K562 (cell line): ENCODE measurements around the gene FAM174C. TPM values are rescaled to one million over a fixed set of nuclear protein-coding genes. Genes with fewer than 3 reads are reported as not detected.

Experiments
- ATAC-seq: fragments of 200-7000 bp; cut with Tn5 transposase; 3 replicates; pipeline ENCODE4 v1.9.1; 2020; ENCODE audit warnings: moderate library complexity
- BruUV-seq: library from RNA; stranded (reverse); fragments of 400-500 nt; replicated peaks from 2 replicates; lab custom pipeline; 2021; lab: Mats Ljungman, UMichigan
- CTCF ChIA-PET: fragments of 300-600 bp; formaldehyde crosslinking; extraction: SDS; loops from one replicate; lab custom pipeline; 2021; ENCODE audit warnings: low intra/inter-chr PET ratio; lab: Yijun Ruan, JAX
- POLR2A ChIA-PET: fragments of 300-600, 350-650 bp; sonication (Branson Sonifier 250); formaldehyde crosslinking; extraction: SDS; loops from one replicate; lab custom pipeline; 2021; ENCODE audit warnings: antibody characterized with exemption, inconsistent platforms; lab: Yijun Ruan, JAX
- DNase-seq, 4 experiments: peaks; one replicate each; pipeline versions ENCODE4 v3.0.0 to v3.0.0-alpha.2; 2011 to 2018; ENCODE audit warnings: low spot score in 3 of 4, mixed read lengths in 3 of 4; ENCODE audit errors: extremely low read depth in 1 of 4
- FAIRE-seq: peaks from 2 replicates; lab custom pipeline; 2011; peaks lifted over from hg19 to GRCh38; lab: Jason Lieb, UNC
- H2AFZ ChIP-seq: 2 replicates; pipeline ENCODE4 v1.6.0; 2011; ENCODE audit warnings: low read depth, low read length, control low read depth, inconsistent platforms
- H3K27ac ChIP-seq: fragments of 200-600 bp; 3 replicates; pipeline ENCODE4 v1.8.0; 2011; ENCODE audit warnings: low read depth, mild to moderate bottlenecking, control low read depth, inconsistent platforms, low read length, moderate library complexity, mixed read lengths; ENCODE audit errors: extremely low read depth
- H3K27me3 ChIP-seq, 2 experiments: fragments of 300-600 bp in 1 of 2; 2 replicates in 1 of 2; 3 replicates in 1 of 2; pipeline versions ENCODE4 v1.6.0 to v1.8.0; 2011; ENCODE audit warnings: inconsistent platforms in 2 of 2, low read length in 2 of 2, mild to moderate bottlenecking in 1 of 2, mixed read lengths in 1 of 2, moderate library complexity in 1 of 2; ENCODE audit not compliant: control insufficient read depth in 2 of 2, insufficient read depth in 2 of 2
- H3K36me3 ChIP-seq: fragments of 300-600 bp; 3 replicates; pipeline ENCODE4 v1.8.0; 2011; ENCODE audit warnings: mild to moderate bottlenecking, low read length, inconsistent platforms; ENCODE audit not compliant: control insufficient read depth, insufficient read depth
- H3K4me1 ChIP-seq, 2 experiments: fragments of 200-600 bp in 1 of 2; replicated peaks in 1 of 2; 2 replicates in 1 of 2; 3 replicates in 1 of 2; pipeline versions ENCODE4 v1.5.1 to v1.8.0; 2011; ENCODE audit warnings: inconsistent platforms in 2 of 2, low read length in 2 of 2, mild to moderate bottlenecking in 1 of 2, mixed read lengths in 1 of 2, moderate library complexity in 1 of 2; ENCODE audit not compliant: control insufficient read depth in 2 of 2, insufficient read depth in 2 of 2
- H3K4me2 ChIP-seq: 2 replicates; pipeline ENCODE4 v1.6.1; 2011; ENCODE audit warnings: low read length, control low read depth, inconsistent platforms, mixed read lengths; ENCODE audit not compliant: insufficient read depth
- H3K4me3 ChIP-seq: fragments of 200-600 bp; sonication (generic), shearing (Covaris generic); 2 replicates; pipeline ENCODE4 v1.5.1; 2016; ENCODE audit warnings: control low read depth, inconsistent platforms
- H3K79me2 ChIP-seq: fragments of 200-600 bp; 3 replicates; pipeline ENCODE4 v1.8.0; 2011; ENCODE audit warnings: low read length, inconsistent platforms; ENCODE audit not compliant: control insufficient read depth, insufficient read depth
- H3K9ac ChIP-seq, 2 experiments: 2 replicates each; pipeline versions ENCODE4 v1.6.0 to v1.6.1; 2011; ENCODE audit warnings: low read depth in 2 of 2, low read length in 2 of 2, control low read depth in 1 of 2, inconsistent platforms in 1 of 2, mild to moderate bottlenecking in 1 of 2, mixed read lengths in 1 of 2; ENCODE audit not compliant: insufficient read depth in 1 of 2
- H3K9me1 ChIP-seq: one replicate; pipeline ENCODE4 v1.6.0; 2011; ENCODE audit warnings: inconsistent platforms, mild to moderate bottlenecking, low read length, moderate library complexity; ENCODE audit not compliant: control insufficient read depth, insufficient read depth
- H3K9me3 ChIP-seq: replicated peaks from 2 replicates; pipeline ENCODE4 v1.5.1; 2011; ENCODE audit warnings: low read depth, low read length, inconsistent platforms; ENCODE audit not compliant: control insufficient read depth, insufficient read depth
- H4K20me1 ChIP-seq: replicated peaks from 2 replicates; pipeline ENCODE4 v1.6.1; 2011; ENCODE audit warnings: low read length, inconsistent platforms, mixed read lengths; ENCODE audit not compliant: control insufficient read depth, insufficient read depth
- ASH1L ChIP-seq: fragments of 450-650 bp; IDR thresholded peaks from 2 replicates; pipeline ENCODE4 v1.6.1; 2018; ENCODE audit warnings: borderline replicate concordance, mild to moderate bottlenecking, low read depth; ENCODE audit not compliant: partially characterized antibody
- ATF3 ChIP-seq, 2 experiments: fragments of 450-650 bp in 1 of 2; sonication (generic) in 1 of 2; formaldehyde crosslinking in 1 of 2; IDR thresholded peaks in 1 of 2; conservative IDR thresholded peaks in 1 of 2; 2 replicates each; pipeline versions ENCODE4 v1.6.1 to v1.8.1; 2016 to 2023; ENCODE audit warnings: mild to moderate bottlenecking in 2 of 2, moderate library complexity in 2 of 2, inconsistent platforms in 1 of 2, missing genetic modification reagents in 1 of 2
- BDP1 ChIP-seq: IDR thresholded peaks from 3 replicates; pipeline ENCODE4 v1.6.1; 2011; ENCODE audit not compliant: insufficient read length, insufficient read depth
- BRD4 ChIP-seq: fragments of 200-600 bp; sonication (generic); IDR thresholded peaks from 2 replicates; pipeline ENCODE4 v1.6.1; 2017; ENCODE audit warnings: inconsistent platforms
- BRD9 ChIP-seq: fragments of 450-650 bp; IDR thresholded peaks from 2 replicates; pipeline ENCODE4 v1.6.1; 2018; ENCODE audit warnings: low read depth; ENCODE audit not compliant: partially characterized antibody
- CREM ChIP-seq: IDR thresholded peaks from 2 replicates; pipeline ENCODE4 v1.6.1; 2014; ENCODE audit warnings: antibody characterized with exemption, low read depth
- ELF4 ChIP-seq: fragments of 450-650 bp; formaldehyde crosslinking; IDR thresholded peaks from 2 replicates; pipeline ENCODE4 v1.4.0; 2022; ENCODE audit warnings: missing genetic modification characterization
- HBP1 ChIP-seq: fragments of 450-650 bp; formaldehyde crosslinking; IDR thresholded peaks from 2 replicates; pipeline ENCODE4 v1.4.0; 2022; ENCODE audit warnings: missing genetic modification characterization
- MED1 ChIP-seq: sonication (generic); formaldehyde crosslinking; IDR thresholded peaks from 2 replicates; pipeline ENCODE4 v1.8.1; 2023; ENCODE audit warnings: missing genetic modification reagents, borderline replicate concordance
- NBN ChIP-seq: fragments of 450-650 bp; IDR thresholded peaks from 2 replicates; pipeline ENCODE4 v1.6.1; 2016; ENCODE audit warnings: low read depth, mild to moderate bottlenecking
- NONO ChIP-seq, 2 experiments: fragments of 200-400 bp in 1 of 2; fragments of 450-650 bp in 1 of 2; formaldehyde crosslinking in 1 of 2; IDR thresholded peaks; 2 replicates each; pipeline ENCODE4 v1.6.1; 2017; ENCODE audit warnings: low read depth in 2 of 2, mild to moderate bottlenecking in 2 of 2, moderate library complexity in 2 of 2, low read length in 1 of 2
- PHB ChIP-seq: fragments of 250-450 bp; sonication (Bioruptor Pico); IDR thresholded peaks from 2 replicates; pipeline ENCODE4 v1.5.0; 2021
- PHF21A ChIP-seq: fragments of 450-650 bp; IDR thresholded peaks from 2 replicates; pipeline ENCODE4 v1.6.1; 2017; ENCODE audit warnings: low read depth, borderline replicate concordance
- POLR2AphosphoS2 ChIP-seq: IDR thresholded peaks from 2 replicates; pipeline ENCODE4 v1.6.1; 2012; ENCODE audit warnings: low read length, improper control_type of control experiment
- POU5F1 ChIP-seq: fragments of 150-350 bp; IDR thresholded peaks from 2 replicates; pipeline ENCODE4 v1.6.1; 2014; ENCODE audit warnings: borderline replicate concordance, low read length, low read depth, mild to moderate bottlenecking; ENCODE audit not compliant: partially characterized antibody
- SIRT6 ChIP-seq: IDR thresholded peaks from one replicate; pipeline ENCODE4 v1.6.1; 2012; ENCODE audit warnings: low read depth, mild to moderate bottlenecking, control low read depth, inconsistent platforms, low read length, moderate library complexity
- SPI1 ChIP-seq: IDR thresholded peaks from 2 replicates; pipeline ENCODE4 v1.6.1; 2011; ENCODE audit warnings: low read depth, low read length, control low read depth, borderline replicate concordance
- TOE1 ChIP-seq, 2 experiments: fragments of 450-650 bp in 1 of 2; sonication (generic) in 1 of 2; formaldehyde crosslinking in 1 of 2; IDR thresholded peaks; 2 replicates each; pipeline versions ENCODE4 v1.7.1 to v1.8.0; 2016 to 2022; ENCODE audit warnings: borderline replicate concordance in 2 of 2, mild to moderate bottlenecking in 2 of 2, antibody characterized with exemption in 1 of 2, inconsistent platforms in 1 of 2, low read depth in 1 of 2, missing genetic modification reagents in 1 of 2, moderate library complexity in 1 of 2
- ZNF766 ChIP-seq: fragments of 200-800 bp; sonication (Bioruptor generic); conservative IDR thresholded peaks from 2 replicates; pipeline ENCODE4 v1.6.1; 2016; ENCODE audit warnings: missing genetic modification characterization, missing compliant biosample characterization
- WGBS: fragments of 100-300 bp; shearing (Covaris generic); methylation state at CpG from one replicate; pipeline ENCODE4 v1.1.6; 2016; ENCODE audit warnings: low coverage, mixed read lengths; ENCODE audit not compliant: insufficient coverage; ENCODE audit errors: missing lambda C conversion rate; 5-methylcytosine and 5-hydroxymethylcytosine counted together
- in situ Hi-C: fragments of 300-500 bp; cut with MboI; formaldehyde crosslinking; loops from 4 replicates; pipeline ENCODE4 v1.15.0; 2018; ENCODE audit warnings: inconsistent platforms, mixed read lengths
- intact Hi-C: fragments of 100-400 bp; cut with micrococcal nuclease; formaldehyde crosslinking; loops from 2 replicates; pipeline ENCODE4 v1.14.2; 2022
- polyA plus RNA-seq, 8 experiments: library from polyadenylated mRNA; depleted of rRNA in 4 of 8; stranded (reverse) in 5 of 8; unstranded in 3 of 8; fragments of >200 nt; fragmentation: Nextera tagmentation in 2 of 8; fragmentation: Illumina TruSeq in 1 of 8; extraction: Ambion mirVana in 2 of 8; extraction: Trizol in 1 of 8; gene quantifications; 2 replicates each; pipeline versions ENCODE4 v1.2.1 to v1.2.3, GENCODE V29; 2011 to 2014; ENCODE audit warnings: inconsistent platforms in 1 of 8, missing spikeins in 1 of 8
- total RNA-seq, 7 experiments: library from RNA; depleted of rRNA in 6 of 7; stranded (reverse); fragments of >200 nt in 6 of 7; fragmentation: Illumina TruSeq in 2 of 7; extraction: Trizol in 2 of 7; gene quantifications; 2 replicates each; pipeline versions ENCODE4 v1.2.1 to v1.2.3, GENCODE V29; 2011 to 2021; ENCODE audit warnings: low replicate concordance in 1 of 7

Gene FAM174C
- total and polyA plus RNA-seq, 9 of the 15 experiments (the other 6 are each of a cell fraction or from before 2014, with no cell fraction given): 0.66 to 89.6 (median 20.3) TPM

- Histone ChIP-seq H3K4me2 (peak overlapping the region; percentile 60), H3K9me1 (no peaks in the 10 kb centered on the region), H3K4me1 (peaks cover 54 to 96% of the 10 kb centered on the region in 2 experiments), H3K9me3 (no peaks in the 10 kb centered on the region), H3K36me3 (peaks cover 42% of the 10 kb centered on the region; the same call in 2 of the 3 replicates), H3K27me3 (no peaks in the 10 kb centered on the region), H3K9ac (peak overlapping the region; percentile 39 to 90; a peak in 3 of 4 replicates), H3K4me3 (no peak overlapping the region), H4K20me1 (0 out of 2 replicates have a peak, but pooled peaks cover 7% of the 10 kb centered on the region), H3K27ac (peak overlapping the region; percentile 68), H2AFZ (no peak overlapping the region), H3K79me2 (peaks cover 37% of the 10 kb centered on the region)
- no TSS peak for BruUV-seq
- FAIRE-seq (peak; percentile 51), ATAC-seq (peak; percentile 62), DNase-seq (peak in 1 of 4 experiments; percentile 79)
- CTCF ChIA-PET: no interaction called here
- intact Hi-C loops (no loop called here), in situ Hi-C loops (no loop called here)
- 13% methylated on average over 11 of the region's 17 CpGs for WGBS
- POLR2A ChIA-PET: interaction anchor here (0.6 to 2.1 kb wide), 3 partner anchors 10 to 246 kb away, joined by 4 to 9 read pairs (median 8); partner anchors contain the start of gene CIRBP
- peak; percentile 78; the same call in 1 of the 2 replicates for TF ChIP-seq PHB (CRISPR knock-in tag)
- TF ChIP-seq ZNF766 (CRISPR knock-in tag): no peak
- TF ChIP-seq BRD4: no peak
- TF ChIP-seq POU5F1: no peak
- 0 out of 4 replicates have a peak, but pooled peaks of 1 of the 2 experiments have one; percentile 54 for TF ChIP-seq NONO (IDR thresholded peaks at IDR 0.05; ENCODE audit: low read depth in 2 of 2, low read length in 1 of 2)
- TF ChIP-seq BRD9: no peak
- peak; percentile 22 for TF ChIP-seq ASH1L
- peak; percentile 91; the same call in 1 of the 2 replicates for TF ChIP-seq HBP1 (CRISPR knock-in tag)
- peak; percentile 4; the same call in 1 of the 2 replicates for TF ChIP-seq CREM
- peak; percentile 98 for TF ChIP-seq POLR2AphosphoS2
- peak; percentile 53; the same call in 1 of the 2 replicates for TF ChIP-seq NBN
- TF ChIP-seq SPI1: peak; percentile 61; the same call in 1 of the 2 replicates
- TF ChIP-seq TOE1 (IDR thresholded peaks at IDR 0.05; ENCODE audit: borderline replicate concordance): 0 out of 2 replicates have a peak, but pooled peaks have one; percentile 35
- TF ChIP-seq TOE1 (CRISPR knock-in tag; IDR thresholded peaks at IDR 0.05; ENCODE audit: borderline replicate concordance, low read depth): no peak
- no peak for TF ChIP-seq PHF21A
- TF ChIP-seq SIRT6: peak; percentile 62
- no peak for TF ChIP-seq MED1 (CRISPR knock-in tag)
- TF ChIP-seq ATF3 (IDR thresholded peaks at IDR 0.05): no peak
- no peak for TF ChIP-seq ATF3 (CRISPR knock-in tag; conservative IDR thresholded peaks at IDR 0.05)
- TF ChIP-seq ELF4 (CRISPR knock-in tag): peak; percentile 77; the same call in 1 of the 2 replicates
- TF ChIP-seq BDP1: no peak
Observed at GRCh38 chr19:1259206-1259875, 16.0 kb upstream of the FAM174C start.
